GM03348 (cell line): ENCODE measurements around the gene METTL24.
"Not testable (repeated sequence)": the region's sequence is repeated elsewhere in the genome, so short reads cannot be mapped to it uniquely, and the experiment has no call there.

Source experiments
- DNase-seq: peaks from one replicate; pipeline ENCODE4 v3.0.0; 2012; ENCODE audit warnings: low spot score

The METTL24 gene

GRCh38 chr6:110360676-110361075 is 2.5 kb upstream of the METTL24 start:
- no peak for DNase-seq

- no peak for DNase-seq
These were observed 1.4 kb upstream of the METTL24 start for GRCh38 chr6:110359556-110359955.

GRCh38 chr6:110358553-110359160 is 508 bp upstream of the METTL24 start:
- no peak for DNase-seq

- DNase-seq: peak; percentile 29
These were observed 868 bp downstream of the METTL24 start for GRCh38 chr6:110357298-110357663.

- no peak for DNase-seq
These were observed 1.4 kb downstream of the METTL24 start for GRCh38 chr6:110356778-110357177.

GRCh38 chr6:110355727-110356126 is 2.4 kb downstream of the METTL24 start:
- no peak for DNase-seq

GRCh38 chr6:110355022-110355421 is 3.1 kb downstream of the METTL24 start:
- no peak for DNase-seq

- DNase-seq: no peak
These were observed 4.0 kb downstream of the METTL24 start for GRCh38 chr6:110354153-110354552.

- no peak for DNase-seq
These were observed 4.6 kb downstream of the METTL24 start for GRCh38 chr6:110353457-110354001.

- DNase-seq: no peak
These were observed 5.4 kb downstream of the METTL24 start for GRCh38 chr6:110352563-110353262.

GRCh38 chr6:110351986-110352385 is 6.2 kb downstream of the METTL24 start:
- DNase-seq: no peak

- no peak for DNase-seq
These were observed 6.6 kb downstream of the METTL24 start for GRCh38 chr6:110351546-110351945.

- DNase-seq: not testable (repeated sequence)
These were observed 7.6 kb downstream of the METTL24 start for GRCh38 chr6:110350593-110350992.

- no peak for DNase-seq
These were observed 9.0 kb downstream of the METTL24 start for GRCh38 chr6:110348961-110349690.

- no peak for DNase-seq
These were observed 13.1 kb downstream of the METTL24 start for GRCh38 chr6:110345025-110345424.

GRCh38 chr6:110342759-110343158 is 15.4 kb downstream of the METTL24 start:
- DNase-seq: no peak

- no peak for DNase-seq
These were observed 16.2 kb downstream of the METTL24 start for GRCh38 chr6:110341663-110342596.

- DNase-seq: no peak
These were observed 17.1 kb downstream of the METTL24 start for GRCh38 chr6:110341067-110341466.

- DNase-seq: no peak
These were observed 17.7 kb downstream of the METTL24 start for GRCh38 chr6:110340392-110340965.

GRCh38 chr6:110338820-110339470 is 19.2 kb downstream of the METTL24 start:
- peak; percentile 48 for DNase-seq

- peak; percentile 62 for DNase-seq
These were observed 20.7 kb downstream of the METTL24 start for GRCh38 chr6:110337486-110337885.
